HEK293T (cell line): Measurements from ENCODE around the gene B9D2.

Experiments used
- ARNT ChIP-seq: fragments of 450-650 bp; IDR thresholded peaks from 2 replicates; pipeline ENCODE4 v1.6.1; 2017; ENCODE audit warnings: mild to moderate bottlenecking
- BHLHE40 ChIP-seq: fragments of 450-650 bp; IDR thresholded peaks from 2 replicates; pipeline ENCODE4 v1.6.1; 2016; ENCODE audit warnings: mild to moderate bottlenecking, moderate library complexity, borderline replicate concordance
- ELF4 ChIP-seq: fragments of 450-650 bp; IDR thresholded peaks from 2 replicates; pipeline ENCODE4 v1.6.1; 2017; ENCODE audit warnings: antibody characterized with exemption
- FOXA1 ChIP-seq: fragments of 450-650 bp; IDR thresholded peaks from 2 replicates; pipeline ENCODE4 v1.6.1; 2016; ENCODE audit warnings: mild to moderate bottlenecking
- FOXK2 ChIP-seq: fragments of 450-650 bp; IDR thresholded peaks from 2 replicates; pipeline ENCODE4 v1.6.1; 2016; ENCODE audit warnings: mild to moderate bottlenecking
- FOXM1 ChIP-seq: fragments of 450-650 bp; IDR thresholded peaks from 2 replicates; pipeline ENCODE4 v1.6.1; 2017; ENCODE audit warnings: mild to moderate bottlenecking, borderline replicate concordance
- HDGF ChIP-seq: fragments of 450-650 bp; IDR thresholded peaks from 2 replicates; pipeline ENCODE4 v1.6.1; 2017; ENCODE audit warnings: antibody characterized with exemption, borderline replicate concordance
- LEF1 ChIP-seq: fragments of 450-650 bp; IDR thresholded peaks from 2 replicates; pipeline ENCODE4 v1.6.1; 2017; ENCODE audit warnings: mild to moderate bottlenecking, borderline replicate concordance
- SP1 ChIP-seq: fragments of 450-650 bp; IDR thresholded peaks from 2 replicates; pipeline ENCODE4 v1.6.1; 2017
- TF ChIP-seq, protein P1 (sequence below): fragments of 450-650 bp; IDR thresholded peaks from 2 replicates; pipeline ENCODE4 v1.6.1; 2016

DNA sequence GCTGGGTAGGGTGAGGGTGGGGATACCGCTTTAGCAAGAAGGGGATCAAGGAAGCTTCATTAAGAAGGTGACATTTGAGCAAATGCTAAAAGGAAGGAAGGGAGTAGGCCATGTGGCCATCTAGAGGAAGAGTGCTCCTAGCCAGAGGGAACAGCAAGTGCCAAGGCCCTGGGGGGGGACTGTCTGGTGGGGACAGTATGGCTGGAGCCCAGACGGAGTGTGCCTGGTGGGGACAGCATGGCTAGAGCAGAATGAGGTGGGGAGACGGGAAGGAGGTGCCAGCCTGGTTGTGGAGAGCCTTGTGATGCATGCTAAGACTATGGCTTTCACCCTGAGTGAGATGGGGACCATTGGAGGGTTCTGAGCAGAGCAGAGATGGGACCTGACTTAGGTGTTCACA is 8.1 kb downstream of the B9D2 start:
- TF ChIP-seq FOXM1 (no peak), BHLHE40 (no peak), SP1 (no peak), ARNT (no peak), LEF1 (no peak), HDGF (no peak), ELF4 (no peak), FOXK2 (no peak), FOXA1 (no peak)
- TF ChIP-seq, protein P1, sequence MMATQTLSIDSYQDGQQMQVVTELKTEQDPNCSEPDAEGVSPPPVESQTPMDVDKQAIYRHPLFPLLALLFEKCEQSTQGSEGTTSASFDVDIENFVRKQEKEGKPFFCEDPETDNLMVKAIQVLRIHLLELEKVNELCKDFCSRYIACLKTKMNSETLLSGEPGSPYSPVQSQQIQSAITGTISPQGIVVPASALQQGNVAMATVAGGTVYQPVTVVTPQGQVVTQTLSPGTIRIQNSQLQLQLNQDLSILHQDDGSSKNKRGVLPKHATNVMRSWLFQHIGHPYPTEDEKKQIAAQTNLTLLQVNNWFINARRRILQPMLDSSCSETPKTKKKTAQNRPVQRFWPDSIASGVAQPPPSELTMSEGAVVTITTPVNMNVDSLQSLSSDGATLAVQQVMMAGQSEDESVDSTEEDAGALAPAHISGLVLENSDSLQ: no peak
